CD4-positive, alpha-beta T cell (primary cell): Measurements from ENCODE around the gene BRD1. TPM values are rescaled to one million over a fixed set of nuclear protein-coding genes. Genes with fewer than 3 reads are reported as not detected.
"Not testable (repeated sequence)": the region's sequence is repeated elsewhere in the genome, so short reads cannot be mapped to it uniquely, and the experiment has no call there.

Source experiments
- ATAC-seq: fragments of 200-7000 bp; cut with Tn5 transposase; one replicate; pipeline ENCODE4 v1.10.0; 2022; ENCODE audit warnings: mild to moderate bottlenecking; ENCODE audit not compliant: poor library complexity
- CTCF ChIA-PET: fragments of 350-600 bp; sonication (Branson Sonifier 250); formaldehyde crosslinking; loops from one replicate; lab custom pipeline; 2021; ENCODE audit warnings: antibody characterized with exemption, inconsistent platforms; lab: Charles Lee
- POLR2A ChIA-PET: fragments of 350-600 bp; sonication (Branson Sonifier 250); formaldehyde crosslinking; loops from one replicate; lab custom pipeline; 2021; ENCODE audit warnings: antibody characterized with exemption, inconsistent platforms; lab: Charles Lee
- DNase-seq, 14 experiments: peaks; one replicate each; pipeline ENCODE4 v3.0.0-alpha.2; 2013 to 2020; ENCODE audit warnings: mixed read lengths in 2 of 14
- H3K27ac ChIP-seq, 2 donors: one replicate each; pipeline versions ENCODE4 v1.5.1 to v1.7.0; 2013; ENCODE audit warnings: low read length in 2 of 2, low read depth in 1 of 2, mild to moderate bottlenecking in 1 of 2
- H3K27me3 ChIP-seq, 2 experiments: 1 replicate in 1 of 2; 2 replicates in 1 of 2; pipeline versions ENCODE4 v1.6.1 to v1.7.0; 2013; ENCODE audit warnings: low read length in 2 of 2, control low read depth in 1 of 2, mild to moderate bottlenecking in 1 of 2, moderate library complexity in 1 of 2; ENCODE audit not compliant: insufficient read depth in 2 of 2, control insufficient read depth in 1 of 2
- H3K36me3 ChIP-seq: one replicate; pipeline ENCODE4 v1.6.1; 2013; ENCODE audit warnings: low read length, control low read depth; ENCODE audit not compliant: insufficient read depth
- H3K4me1 ChIP-seq: one replicate; pipeline ENCODE4 v1.6.1; 2013; ENCODE audit warnings: low read length, control low read depth; ENCODE audit not compliant: insufficient read depth
- H3K4me3 ChIP-seq: one replicate; pipeline ENCODE4 v1.5.1; 2013; ENCODE audit warnings: mild to moderate bottlenecking, low read length, moderate library complexity
- H3K9me3 ChIP-seq, 2 experiments: 1 replicate in 1 of 2; 2 replicates in 1 of 2; pipeline versions ENCODE4 v1.6.1 to v1.7.0; 2013; ENCODE audit warnings: low read length in 2 of 2, mild to moderate bottlenecking in 2 of 2, control low read depth in 1 of 2, moderate library complexity in 1 of 2; ENCODE audit not compliant: control insufficient read depth in 1 of 2, insufficient read depth in 1 of 2
- H3K27ac Mint-ChIP-seq: one replicate; pipeline ENCODE4 v1.8.0; 2020; ENCODE audit warnings: mixed read lengths
- H3K27me3 Mint-ChIP-seq: one replicate; pipeline ENCODE4 v1.8.0; 2021; ENCODE audit warnings: mixed read lengths
- H3K36me3 Mint-ChIP-seq: one replicate; pipeline ENCODE4 v1.8.0; 2021; ENCODE audit warnings: low read depth, mixed read lengths
- H3K4me1 Mint-ChIP-seq: one replicate; pipeline ENCODE4 v1.8.0; 2021; ENCODE audit warnings: low read depth, mixed read lengths
- H3K4me3 Mint-ChIP-seq: one replicate; pipeline ENCODE4 v1.8.0; 2020; ENCODE audit warnings: mild to moderate bottlenecking, mixed read lengths
- H3K9me3 Mint-ChIP-seq: one replicate; pipeline ENCODE4 v1.8.0; 2020; ENCODE audit warnings: mixed read lengths
- intact Hi-C, 2 experiments: fragments of 100-400 bp; cut with DNase I in 1 of 2; cut with micrococcal nuclease in 1 of 2; formaldehyde crosslinking; loops; one replicate each; pipeline versions ENCODE4 v1.15.1 to v1.9.0; 2023 to 2025; cut with DNase I, micrococcal nuclease
- total RNA-seq, 174 experiments: library from RNA in 2 of 174; stranded (reverse) in 2 of 174; gene quantifications; one replicate each; pipeline ENCODE4 v1.2.3 and lab custom pipeline; 2021 to 2026
- TF ChIP-seq, protein P1 (sequence below): fragments of 200-600 bp; IDR thresholded peaks from one replicate; pipeline ENCODE4 v1.8.0; 2022; ENCODE audit warnings: antibody characterized with exemption, mild to moderate bottlenecking

Gene BRD1
- total RNA-seq, 2 experiments from 2014 or later = 129 to 130 TPM

- no peaks in the 10 kb centered on the region for H3K9me3 Mint-ChIP-seq
- peaks cover 4% of the 10 kb centered on the region for H3K36me3 ChIP-seq
- peak within 1 kb of the TSS; percentile 96 for H3K27ac Mint-ChIP-seq
- TF ChIP-seq, protein P1, sequence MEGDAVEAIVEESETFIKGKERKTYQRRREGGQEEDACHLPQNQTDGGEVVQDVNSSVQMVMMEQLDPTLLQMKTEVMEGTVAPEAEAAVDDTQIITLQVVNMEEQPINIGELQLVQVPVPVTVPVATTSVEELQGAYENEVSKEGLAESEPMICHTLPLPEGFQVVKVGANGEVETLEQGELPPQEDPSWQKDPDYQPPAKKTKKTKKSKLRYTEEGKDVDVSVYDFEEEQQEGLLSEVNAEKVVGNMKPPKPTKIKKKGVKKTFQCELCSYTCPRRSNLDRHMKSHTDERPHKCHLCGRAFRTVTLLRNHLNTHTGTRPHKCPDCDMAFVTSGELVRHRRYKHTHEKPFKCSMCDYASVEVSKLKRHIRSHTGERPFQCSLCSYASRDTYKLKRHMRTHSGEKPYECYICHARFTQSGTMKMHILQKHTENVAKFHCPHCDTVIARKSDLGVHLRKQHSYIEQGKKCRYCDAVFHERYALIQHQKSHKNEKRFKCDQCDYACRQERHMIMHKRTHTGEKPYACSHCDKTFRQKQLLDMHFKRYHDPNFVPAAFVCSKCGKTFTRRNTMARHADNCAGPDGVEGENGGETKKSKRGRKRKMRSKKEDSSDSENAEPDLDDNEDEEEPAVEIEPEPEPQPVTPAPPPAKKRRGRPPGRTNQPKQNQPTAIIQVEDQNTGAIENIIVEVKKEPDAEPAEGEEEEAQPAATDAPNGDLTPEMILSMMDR = no peak
- no peaks in the 10 kb centered on the region for H3K9me3 ChIP-seq
- H3K27ac ChIP-seq = peak within 1 kb of the TSS; percentile 55 to 88
- POLR2A ChIA-PET = interaction anchor here (1.0 to 1.6 kb wide), 4 partner anchors 14 to 49 kb away, joined by 3 to 9 read pairs (median 6); no protein-coding TSS in a partner anchor
- H3K4me3 ChIP-seq = peak within 1 kb of the TSS; percentile 75
- H3K4me1 ChIP-seq = peaks cover 66% of the 10 kb centered on the region
- peak; percentile 93 to 99 (median 98) for DNase-seq
- peak within 1 kb of the TSS; percentile 97 for H3K4me3 Mint-ChIP-seq
- peaks cover 10% of the 10 kb centered on the region for H3K36me3 Mint-ChIP-seq
- no peaks in the 10 kb centered on the region for H3K27me3 ChIP-seq
- H3K4me1 Mint-ChIP-seq = peaks cover 43% of the 10 kb centered on the region
- intact Hi-C loops = loop anchor here (1.0 to 10.0 kb wide), 5 partner anchors 14 to 107 kb away; partner anchors contain the start of genes ALG12 (in 2 of the 2), CRELD2 (in 2 of the 2) and PIM3 (in 1 of the 2)
- CTCF ChIA-PET = no interaction called here
- H3K27me3 Mint-ChIP-seq = peaks cover 3% of the 10 kb centered on the region
- ATAC-seq = peak; percentile 81
Measured at GRCh38 chr22:49852898-49853894, 25.5 kb upstream of the BRD1 start, which contains the start of gene ZBED4. Gene ZBED4 (plus strand): TSS chr22:49853844. CDS start chr22:49883663, 29,819 bp downstream.

GRCh38 chr22:49852568-49852897 is 24.9 kb upstream of the BRD1 start:
- intact Hi-C loops = loop anchor here (2.0 to 10.0 kb wide), 3 partner anchors 48 to 66 kb away; partner anchors contain the start of genes ALG12 (in 2 of the 2) and CRELD2 (in 2 of the 2)
- peak overlapping the region; percentile 76 for H3K27ac Mint-ChIP-seq
- CTCF ChIA-PET, H3K9me3 Mint-ChIP-seq, H3K9me3 ChIP-seq, H3K27me3 Mint-ChIP-seq, ATAC-seq, DNase-seq, H3K27me3 ChIP-seq, H3K36me3 ChIP-seq: not testable (repeated sequence)
- Histone ChIP-seq H3K27ac (peak overlapping the region in 1 of 2 donors; percentile 88), H3K4me1 (peaks cover 69% of the 10 kb centered on the region), H3K4me3 (peak overlapping the region; percentile 54)
- peaks cover 10% of the 10 kb centered on the region for H3K36me3 Mint-ChIP-seq
- peak overlapping the region; percentile 79 for H3K4me3 Mint-ChIP-seq
- peaks cover 42% of the 10 kb centered on the region for H3K4me1 Mint-ChIP-seq
- POLR2A ChIA-PET = interaction anchor here (1.0 to 1.4 kb wide), 2 partner anchors 26 to 48 kb away, joined by 3 to 4 read pairs; no protein-coding TSS in a partner anchor

DNA sequence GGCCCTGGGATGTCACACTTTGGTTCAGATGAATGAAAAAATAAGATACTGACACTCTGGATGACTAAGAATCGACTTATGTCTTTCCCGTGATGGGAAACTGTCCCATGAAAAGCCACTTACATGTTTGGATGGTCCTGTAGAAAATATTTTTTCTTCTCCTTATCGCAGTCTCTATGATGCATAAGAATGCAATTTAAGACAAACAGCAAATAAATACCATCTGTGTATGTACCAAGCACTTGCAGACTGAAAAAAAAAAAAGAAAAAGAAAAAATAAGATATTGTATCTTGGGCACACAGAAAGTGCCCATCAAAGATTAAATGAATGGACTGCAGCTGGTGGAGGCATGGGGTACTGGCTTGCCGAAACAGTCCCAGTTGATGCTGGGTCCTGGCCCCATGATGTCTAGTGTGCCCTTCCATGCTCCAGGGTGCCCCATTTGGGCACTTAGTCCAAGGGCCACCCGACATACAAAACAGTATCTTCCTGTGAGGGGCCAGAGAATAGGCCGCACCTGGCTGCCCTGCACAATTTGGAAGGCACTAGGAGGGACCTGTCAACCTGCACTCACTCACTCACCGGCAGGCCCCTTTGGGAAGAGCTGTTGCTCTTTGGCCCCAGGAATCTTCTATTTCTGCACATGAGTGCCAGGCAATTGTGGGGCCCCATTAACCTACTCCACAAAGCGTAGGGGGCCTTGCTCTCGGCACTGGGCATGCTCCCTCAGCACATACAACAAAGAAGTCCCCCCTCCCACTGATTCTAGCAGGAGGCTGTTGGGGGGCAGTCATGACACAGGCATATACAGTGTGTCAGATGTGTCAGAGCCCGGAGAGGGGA is 23.5 kb upstream of the BRD1 start:
- ChIA-PET POLR2A (no interaction called here), CTCF (no interaction called here)
- Mint-ChIP-seq H3K27me3 (peaks cover 3% of the 10 kb centered on the region), H3K27ac (peak overlapping the region; percentile 74), H3K4me3 (peak overlapping the region; percentile 83), H3K9me3 (no peaks in the 10 kb centered on the region), H3K36me3 (peaks cover 10% of the 10 kb centered on the region), H3K4me1 (peaks cover 45% of the 10 kb centered on the region)
- Histone ChIP-seq H3K36me3 (no peaks in the 10 kb centered on the region), H3K4me1 (peaks cover 56% of the 10 kb centered on the region), H3K27me3 (no peaks in the 10 kb centered on the region), H3K27ac (no peak overlapping the region), H3K4me3 (no peak overlapping the region), H3K9me3 (no peaks in the 10 kb centered on the region)
- no peak for DNase-seq
- ATAC-seq = no peak
- TF ChIP-seq, protein P1 = no peak
- intact Hi-C loops = loop anchor here (5.0 to 10.0 kb wide), 2 partner anchors 46 to 66 kb away; partner anchors contain the start of genes ALG12 (in 1 of the 2) and CRELD2 (in 1 of the 2)
